ENCODE results near the gene WHRN. TPM values are rescaled to one million over a fixed set of nuclear protein-coding genes. Genes with fewer than 3 reads are reported as not detected.

Gene WHRN
- total RNA-seq, 2 experiments from 2014 or later = 19.9 to 20.5 TPM

- H3K27me3 Mint-ChIP-seq = peaks cover 47% of the 10 kb centered on the region
- peaks cover 4% of the 10 kb centered on the region for H3K4me1 ChIP-seq (ENCODE audit: insufficient read depth, low read length)
- no peaks in the 10 kb centered on the region for H3K9me3 Mint-ChIP-seq
- TF ChIP-seq CTCF (IDR thresholded peaks at IDR 0.05) = no peak
- no peak for DNase-seq
- no peak overlapping the region for H3K27ac ChIP-seq (ENCODE audit: low read depth in 1 of 2, low read length in 2 of 2)
- peaks cover 7 to 11% of the 10 kb centered on the region in 2 experiments for H3K27me3 ChIP-seq (ENCODE audit: control insufficient read depth in 1 of 2, insufficient read depth in 2 of 2, low read length in 2 of 2)
- H3K4me3 Mint-ChIP-seq = no peak overlapping the region
- H3K9me3 ChIP-seq (ENCODE audit: control insufficient read depth in 1 of 2, insufficient read depth in 1 of 2, low read length in 2 of 2) = no peaks in the 10 kb centered on the region
- no peak overlapping the region for H3K27ac Mint-ChIP-seq
- ATAC-seq (ENCODE audit: poor library complexity) = no peak
- POLR2A ChIA-PET = no interaction called here
- no peaks in the 10 kb centered on the region for H3K4me1 Mint-ChIP-seq (ENCODE audit: low read depth)
- H3K36me3 Mint-ChIP-seq (ENCODE audit: low read depth) = no peaks in the 10 kb centered on the region
- intact Hi-C loops (cut with DNase I, micrococcal nuclease) = no loop called here
- CTCF ChIA-PET = no interaction called here
- no peak overlapping the region for H3K4me3 ChIP-seq (ENCODE audit: low read length)
- H3K36me3 ChIP-seq (ENCODE audit: insufficient read depth, low read length) = no peaks in the 10 kb centered on the region
Measured at GRCh38 chr9:114522286-114522685, 17.0 kb upstream of the WHRN start.

- no peaks in the 10 kb centered on the region for H3K36me3 Mint-ChIP-seq (ENCODE audit: low read depth)
- no peak for TF ChIP-seq CTCF (IDR thresholded peaks at IDR 0.05)
Measured at GRCh38 chr9:114521846-114522245, 16.6 kb upstream of the WHRN start.

GRCh38 chr9:114518599-114519022, 13.3 kb upstream of the WHRN start:
- H3K36me3 ChIP-seq (ENCODE audit: insufficient read depth, low read length) = no peaks in the 10 kb centered on the region
- POLR2A ChIA-PET = interaction anchor here (0.8 kb wide), 1 partner anchor 74 kb away, joined by 3 read pairs; no protein-coding TSS in a partner anchor
- H3K4me1 ChIP-seq (ENCODE audit: insufficient read depth, low read length) = peaks cover 7% of the 10 kb centered on the region
- H3K27ac Mint-ChIP-seq = no peak overlapping the region
- no peak overlapping the region for H3K27ac ChIP-seq (ENCODE audit: low read depth in 1 of 2, low read length in 2 of 2)
- H3K4me3 ChIP-seq (ENCODE audit: low read length) = no peak overlapping the region
- TF ChIP-seq CTCF (IDR thresholded peaks at IDR 0.05) = no peak
- peaks cover 5 to 6% of the 10 kb centered on the region in 2 experiments for H3K27me3 ChIP-seq (ENCODE audit: control insufficient read depth in 1 of 2, insufficient read depth in 2 of 2, low read length in 2 of 2)
- peaks cover 5% of the 10 kb centered on the region for H3K4me1 Mint-ChIP-seq (ENCODE audit: low read depth)
- DNase-seq = peak in 1 of 14 experiments; percentile 32
- no peaks in the 10 kb centered on the region for H3K9me3 Mint-ChIP-seq
- no peak for ATAC-seq (ENCODE audit: poor library complexity)
- no peaks in the 10 kb centered on the region for H3K9me3 ChIP-seq (ENCODE audit: control insufficient read depth in 1 of 2, insufficient read depth in 1 of 2, low read length in 2 of 2)
- CTCF ChIA-PET = no interaction called here
- no peak overlapping the region for H3K4me3 Mint-ChIP-seq
- peaks cover 40% of the 10 kb centered on the region for H3K27me3 Mint-ChIP-seq
- H3K36me3 Mint-ChIP-seq (ENCODE audit: low read depth) = no peaks in the 10 kb centered on the region
- intact Hi-C loops (cut with DNase I, micrococcal nuclease) = no loop called here

More at GRCh38 chr9:114521846-114522245, 16.6 kb upstream of the WHRN start:
- POLR2A ChIA-PET = no interaction called here
- H3K27ac ChIP-seq (ENCODE audit: low read depth in 1 of 2, low read length in 2 of 2) = no peak overlapping the region
- no peak overlapping the region for H3K4me3 ChIP-seq (ENCODE audit: low read length)
- no peak for DNase-seq
- intact Hi-C loops (cut with DNase I, micrococcal nuclease) = no loop called here
- Mint-ChIP-seq H3K9me3 (no peaks in the 10 kb centered on the region), H3K4me3 (no peak overlapping the region), H3K4me1 (ENCODE audit: low read depth) (no peaks in the 10 kb centered on the region), H3K27ac (no peak overlapping the region), H3K27me3 (peaks cover 47% of the 10 kb centered on the region)
- H3K4me1 ChIP-seq (ENCODE audit: insufficient read depth, low read length) = peaks cover 4% of the 10 kb centered on the region
- H3K27me3 ChIP-seq (ENCODE audit: control insufficient read depth in 1 of 2, insufficient read depth in 2 of 2, low read length in 2 of 2) = peaks cover 7 to 11% of the 10 kb centered on the region in 2 experiments
- CTCF ChIA-PET = no interaction called here
- no peaks in the 10 kb centered on the region for H3K9me3 ChIP-seq (ENCODE audit: control insufficient read depth in 1 of 2, insufficient read depth in 1 of 2, low read length in 2 of 2)
- H3K36me3 ChIP-seq (ENCODE audit: insufficient read depth, low read length) = no peaks in the 10 kb centered on the region
- no peak for ATAC-seq (ENCODE audit: poor library complexity)
